Nephron progenitor cell (in vitro differentiated cells): ENCODE measurements around the gene LRRC32.

Source experiments
- DNase-seq: peaks from one replicate; pipeline ENCODE4 v3.0.0; 2021
- H3K27ac Mint-ChIP-seq: 2 replicates; pipeline ENCODE4 v1.8.0; 2021; ENCODE audit warnings: mild to moderate bottlenecking, moderate library complexity, mixed read lengths
- H3K27me3 Mint-ChIP-seq: 2 replicates; pipeline ENCODE4 v1.8.0; 2021; ENCODE audit warnings: mild to moderate bottlenecking, low read depth, mixed read lengths; ENCODE audit not compliant: poor library complexity
- H3K36me3 Mint-ChIP-seq: 2 replicates; pipeline ENCODE4 v1.8.0; 2021; ENCODE audit warnings: low read depth, mixed read lengths
- H3K4me1 Mint-ChIP-seq: 2 replicates; pipeline ENCODE4 v1.8.0; 2021; ENCODE audit warnings: mixed read lengths
- H3K4me3 Mint-ChIP-seq: 2 replicates; pipeline ENCODE4 v1.8.0; 2021; ENCODE audit warnings: mild to moderate bottlenecking, moderate library complexity, mixed read lengths
- H3K9me3 Mint-ChIP-seq: 2 replicates; pipeline ENCODE4 v1.8.0; 2021; ENCODE audit warnings: mild to moderate bottlenecking, moderate library complexity, mixed read lengths
- CTCF ChIP-seq: fragments of 200-600 bp; sonication (generic); IDR thresholded peaks from 2 replicates; pipeline ENCODE4 v1.5.0; 2021; ENCODE audit warnings: antibody characterized with exemption

The LRRC32 gene

GRCh38 chr11:76685237-76685636, 14.7 kb upstream of the LRRC32 start:
- Mint-ChIP-seq H3K4me3 (no peak overlapping the region), H3K27me3 (peaks cover 37% of the 10 kb centered on the region), H3K4me1 (peaks cover 59% of the 10 kb centered on the region), H3K9me3 (no peaks in the 10 kb centered on the region), H3K27ac (no peak overlapping the region), H3K36me3 (no peaks in the 10 kb centered on the region)
- DNase-seq, result no peak
- TF ChIP-seq CTCF, result no peak

GRCh38 chr11:76684516-76684915, 14.0 kb upstream of the LRRC32 start:
- no peaks in the 10 kb centered on the region for H3K9me3 Mint-ChIP-seq
- H3K4me3 Mint-ChIP-seq, result no peak overlapping the region
- no peak for TF ChIP-seq CTCF
- H3K27me3 Mint-ChIP-seq, result peaks cover 37% of the 10 kb centered on the region
- no peak for DNase-seq
- peaks cover 54% of the 10 kb centered on the region for H3K4me1 Mint-ChIP-seq
- H3K36me3 Mint-ChIP-seq, result no peaks in the 10 kb centered on the region
- no peak overlapping the region for H3K27ac Mint-ChIP-seq

- no peak for TF ChIP-seq CTCF
- DNase-seq, result no peak
- Mint-ChIP-seq H3K4me3 (no peak overlapping the region), H3K36me3 (no peaks in the 10 kb centered on the region), H3K27ac (no peak overlapping the region), H3K27me3 (peaks cover 40% of the 10 kb centered on the region), H3K4me1 (peaks cover 43% of the 10 kb centered on the region), H3K9me3 (no peaks in the 10 kb centered on the region)
These were observed 12.9 kb upstream of the LRRC32 start for GRCh38 chr11:76683161-76684095.

- H3K9me3 Mint-ChIP-seq, result no peaks in the 10 kb centered on the region
- peaks cover 36% of the 10 kb centered on the region for H3K4me1 Mint-ChIP-seq
- H3K27me3 Mint-ChIP-seq, result peaks cover 41% of the 10 kb centered on the region
- H3K36me3 Mint-ChIP-seq, result no peaks in the 10 kb centered on the region
- H3K4me3 Mint-ChIP-seq, result no peak overlapping the region
- no peak for TF ChIP-seq CTCF
- no peak for DNase-seq
- no peak overlapping the region for H3K27ac Mint-ChIP-seq
These were observed 12.1 kb upstream of the LRRC32 start for GRCh38 chr11:76682684-76683083.

GRCh38 chr11:76682106-76682505, 11.6 kb upstream of the LRRC32 start:
- no peak for TF ChIP-seq CTCF
- peaks cover 30% of the 10 kb centered on the region for H3K4me1 Mint-ChIP-seq
- no peaks in the 10 kb centered on the region for H3K9me3 Mint-ChIP-seq
- peak overlapping the region; percentile 12 for H3K27ac Mint-ChIP-seq
- DNase-seq, result no peak
- no peaks in the 10 kb centered on the region for H3K36me3 Mint-ChIP-seq
- H3K27me3 Mint-ChIP-seq, result peaks cover 36% of the 10 kb centered on the region
- no peak overlapping the region for H3K4me3 Mint-ChIP-seq
